NCI-H2227 (cell line): Measurements from ENCODE around the gene FBXL20.

ENCODE experiments used
- DNase-seq: peaks from one replicate; lab custom pipeline; 2025; ENCODE audit not compliant: unreplicated experiment; lab: John Stamatoyannopoulos, UW

Gene FBXL20

GRCh38 chr17:39229274-39229913, 172.0 kb downstream of the FBXL20 start:
- DNase-seq: no peak

- DNase-seq: no peak
Measured at GRCh38 chr17:39227364-39227919, 174.0 kb downstream of the FBXL20 start.

- peak; percentile 95 for DNase-seq
Measured at GRCh38 chr17:39225959-39226683, 175.3 kb downstream of the FBXL20 start.

- DNase-seq: peak; percentile 44
Measured at GRCh38 chr17:39225308-39225958, 176.0 kb downstream of the FBXL20 start, which contains the start of gene STAC2. STAC2 (minus strand) TSS chr17:39225945; CDS start chr17:39225502, 443 bp downstream.

DNA sequence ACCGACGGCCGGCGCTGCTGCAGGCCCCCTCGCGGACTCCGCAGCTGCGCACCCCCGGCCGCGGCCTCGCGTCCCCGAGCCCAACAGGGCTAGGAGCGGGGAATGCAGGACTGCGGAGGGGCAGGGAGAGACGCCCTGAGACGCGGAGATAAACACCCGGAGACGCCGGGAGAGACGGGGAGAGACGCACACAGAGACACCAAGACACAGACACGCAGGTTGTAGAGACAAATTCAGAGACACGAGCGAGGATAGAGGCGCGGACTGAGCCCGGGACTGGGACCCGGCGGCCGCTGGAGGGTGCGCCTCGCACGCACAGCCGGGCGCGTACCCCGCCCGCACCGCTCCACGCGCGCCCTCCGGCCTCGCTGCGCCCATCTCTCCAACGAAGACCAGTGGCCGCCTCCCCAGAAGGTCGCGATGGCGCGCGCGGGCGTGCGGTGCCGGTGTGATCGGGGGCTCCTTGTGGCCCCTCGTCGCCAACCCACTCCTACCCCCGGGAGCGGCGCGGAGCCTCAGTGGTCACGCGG, 176.6 kb downstream of the FBXL20 start:
- DNase-seq: peak; percentile 30

DNA sequence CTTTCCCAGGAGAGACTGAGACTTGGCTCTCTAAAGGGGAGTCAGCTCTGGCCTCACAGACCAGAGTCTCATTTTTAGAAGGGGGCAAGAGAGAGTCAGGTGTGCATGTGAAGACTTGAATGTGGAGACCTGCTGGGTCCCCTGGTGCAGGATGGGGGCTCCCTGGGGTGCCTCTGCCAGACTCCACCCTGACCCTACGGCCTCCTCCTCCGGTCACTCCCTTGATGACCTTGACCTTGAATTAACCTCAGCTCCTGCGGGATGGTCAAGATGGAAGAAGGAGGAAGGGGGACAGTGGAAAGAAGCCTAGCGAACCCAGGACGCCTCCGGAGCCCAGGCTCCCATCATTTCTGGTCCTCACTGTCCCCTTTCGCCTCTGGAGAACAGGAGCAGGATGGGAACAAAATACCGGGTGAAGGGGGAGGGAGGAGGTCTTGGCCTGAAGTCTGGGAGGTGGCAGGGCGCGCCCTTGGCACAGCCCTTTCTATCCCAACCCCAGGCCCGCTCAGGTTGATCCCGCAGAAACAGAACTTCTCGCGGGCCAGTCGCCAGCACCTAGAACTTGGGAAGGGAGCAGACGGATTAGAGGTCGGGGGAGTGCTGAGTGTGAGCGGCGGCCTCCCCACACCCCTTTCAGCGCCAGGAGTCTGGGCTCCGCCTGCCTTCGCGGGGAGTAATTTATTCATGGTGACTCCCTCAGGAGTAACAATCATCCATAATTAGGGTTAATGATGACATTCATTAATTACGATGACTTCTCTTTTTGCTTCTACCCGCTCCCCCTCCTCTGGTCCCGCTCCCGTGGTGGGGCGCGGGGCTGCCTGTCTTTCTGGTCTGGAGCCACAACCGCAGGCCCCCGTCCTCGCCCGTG, 177.3 kb downstream of the FBXL20 start:
- no peak for DNase-seq

DNA sequence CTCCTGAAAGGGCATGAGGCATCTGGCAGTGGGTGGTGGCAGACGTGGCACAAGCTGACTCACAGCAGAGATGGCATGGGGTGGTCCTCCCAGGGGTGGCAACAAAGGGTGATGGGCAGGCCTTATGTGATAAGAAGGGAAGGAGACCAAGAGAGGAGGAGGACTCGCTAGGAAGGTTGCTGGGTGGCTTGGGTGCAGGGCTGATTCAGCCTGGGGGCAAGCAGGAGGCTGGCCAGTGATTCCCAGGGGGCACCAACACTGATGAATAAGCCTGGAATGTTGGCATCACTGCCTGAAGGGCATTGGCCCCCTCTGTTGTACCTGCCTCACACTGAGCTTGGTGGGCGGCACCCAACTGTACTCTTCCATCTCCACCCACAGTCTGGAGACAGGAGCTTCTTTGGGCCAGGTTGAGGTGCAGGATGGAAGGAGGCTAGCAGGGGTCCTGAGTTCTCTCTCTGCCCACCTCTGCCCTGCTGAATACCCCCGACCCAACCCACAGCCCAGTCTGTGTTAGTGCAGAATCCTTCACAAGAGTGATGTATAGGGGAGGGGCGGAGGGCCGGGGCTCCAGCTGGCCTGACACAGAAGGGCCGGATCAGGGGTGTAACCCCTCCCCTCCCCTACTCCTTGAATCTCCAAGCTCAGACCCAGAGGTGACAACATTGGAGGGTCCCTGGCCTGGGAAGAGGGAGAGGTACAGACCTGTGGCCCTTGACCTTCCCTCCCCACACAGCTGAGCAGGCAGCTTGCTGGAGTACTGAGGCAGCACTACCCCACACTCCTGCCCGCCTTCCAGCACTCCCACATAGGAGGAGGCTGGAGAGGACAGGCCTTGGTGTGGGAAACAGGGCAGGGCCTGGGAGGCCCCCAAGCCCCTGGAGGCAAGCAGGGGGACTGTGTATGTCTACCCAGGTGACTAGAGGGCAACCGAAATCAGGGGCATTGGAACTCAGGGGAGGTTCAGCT, 178.3 kb downstream of the FBXL20 start:
- no peak for DNase-seq

DNA sequence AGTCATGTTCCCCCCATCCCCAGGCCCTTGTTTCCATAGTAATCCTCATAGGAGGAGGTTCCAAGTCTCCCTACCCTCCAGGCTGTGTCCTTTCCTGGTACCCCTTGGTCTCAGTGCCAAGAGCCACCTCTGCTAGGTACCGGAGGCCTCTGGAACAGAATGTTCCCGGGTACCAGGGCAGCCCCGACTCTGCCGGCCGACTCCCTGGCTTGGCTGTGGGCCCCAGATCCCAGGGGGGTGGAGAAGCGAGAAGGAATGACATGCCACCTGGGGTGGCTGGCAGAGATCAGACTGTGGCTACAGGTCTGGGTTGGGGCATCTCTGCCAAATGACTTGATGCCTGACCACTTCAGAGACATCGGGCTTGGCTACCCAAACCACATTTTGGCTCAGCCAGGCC, 179.3 kb downstream of the FBXL20 start:
- no peak for DNase-seq

GRCh38 chr17:39221572-39221971, 179.9 kb downstream of the FBXL20 start:
- DNase-seq: no peak

DNA sequence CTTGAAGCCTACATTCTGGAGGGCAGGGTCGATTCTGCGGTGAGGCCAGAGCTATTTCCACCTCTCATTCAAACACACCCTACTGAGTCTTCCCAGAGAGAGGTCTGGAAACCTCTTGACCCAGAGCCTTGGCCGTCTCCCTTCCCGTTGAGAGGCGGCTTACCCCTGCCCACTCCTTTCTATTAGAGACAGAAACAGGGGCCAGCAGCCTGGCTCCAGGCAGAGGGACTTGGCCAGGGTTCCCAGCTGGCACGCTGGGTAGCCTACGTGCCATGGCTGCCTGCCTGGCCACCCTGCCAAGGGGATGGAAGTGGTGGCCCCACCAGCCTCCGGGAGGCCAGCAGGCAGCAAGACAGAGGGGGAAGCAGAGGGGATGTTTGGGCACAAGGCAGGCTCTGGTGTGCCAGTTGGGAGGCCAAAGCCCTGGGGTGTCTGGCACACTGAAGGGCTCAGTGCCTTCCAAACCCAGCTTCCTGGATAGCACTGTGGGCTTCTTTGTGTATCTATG, 181.7 kb downstream of the FBXL20 start:
- DNase-seq: no peak

DNA sequence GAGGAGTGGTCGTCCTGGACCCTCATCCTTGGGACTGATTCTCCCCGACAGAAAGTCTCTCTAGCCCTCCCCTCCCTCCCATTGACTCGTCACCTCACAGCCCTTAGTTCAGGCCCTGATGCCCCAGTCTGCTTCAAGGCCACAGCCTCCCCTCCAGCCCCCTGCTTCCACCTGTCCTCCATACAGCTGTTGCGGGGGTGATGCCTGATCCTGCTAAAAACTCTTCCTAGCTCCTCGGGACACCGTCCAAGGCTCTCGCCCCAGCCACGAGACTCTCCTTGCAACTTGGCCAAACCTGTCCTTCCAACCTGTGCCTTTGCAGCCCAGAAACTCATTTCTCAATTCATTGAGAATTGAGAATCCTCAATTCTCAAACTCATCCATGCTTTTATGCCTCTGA, 182.5 kb downstream of the FBXL20 start:
- DNase-seq: no peak

GRCh38 chr17:39217734-39218369, 183.6 kb downstream of the FBXL20 start:
- DNase-seq: no peak

DNA sequence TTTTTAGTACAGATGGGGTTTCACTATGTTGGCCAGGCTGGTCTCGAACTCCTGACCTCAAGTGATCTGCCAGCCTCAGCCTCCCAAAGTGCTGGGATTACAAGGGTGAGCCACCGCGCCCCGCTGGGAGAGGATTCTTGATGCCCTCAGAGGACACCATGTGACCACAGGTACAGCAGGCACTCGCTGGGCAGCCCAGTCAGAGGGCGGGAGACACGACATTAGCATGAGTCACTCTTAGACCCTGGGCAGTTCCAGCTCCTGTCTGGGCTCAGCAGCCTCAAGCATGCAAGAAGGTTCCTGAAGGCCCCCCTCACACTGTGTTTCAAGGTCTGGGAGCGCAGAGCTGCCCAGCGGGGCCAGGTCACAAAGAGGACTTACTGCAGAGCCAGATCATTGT, 187.6 kb downstream of the FBXL20 start:
- no peak for DNase-seq

DNA sequence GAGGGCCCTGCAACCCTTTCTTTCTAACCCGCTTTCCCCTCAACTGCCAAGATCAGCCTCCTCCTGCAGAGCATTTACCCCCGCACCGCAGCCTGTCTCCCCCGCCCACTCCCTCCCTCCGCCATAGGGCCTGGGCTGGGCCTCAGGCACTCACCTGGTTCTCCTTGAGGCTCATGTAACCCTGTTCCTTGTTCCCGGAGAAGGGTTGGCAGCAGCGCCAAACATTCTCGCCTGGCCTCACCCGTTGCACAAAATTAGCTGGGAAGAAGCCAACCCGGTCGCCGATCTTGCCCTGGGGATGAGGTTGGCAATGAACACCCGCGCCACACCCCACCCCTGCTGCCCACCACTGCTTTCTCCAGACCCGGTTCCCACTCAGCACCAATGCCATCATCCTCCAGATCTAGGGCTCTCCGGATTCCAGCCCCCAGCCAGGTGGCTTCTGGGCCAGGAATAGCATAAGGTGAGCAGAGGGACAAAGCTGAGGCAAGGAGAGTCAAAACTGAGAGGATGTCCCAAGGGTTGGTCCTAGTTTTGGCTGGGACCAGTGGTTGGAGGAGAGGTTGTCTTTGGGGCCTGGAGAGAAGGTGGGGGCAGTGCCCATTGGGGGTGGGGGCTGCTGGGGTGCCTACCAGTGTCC, 188.5 kb downstream of the FBXL20 start:
- DNase-seq: no peak

- DNase-seq: no peak
Measured at GRCh38 chr17:39212195-39212810, 189.1 kb downstream of the FBXL20 start.

- no peak for DNase-seq
Measured at GRCh38 chr17:39210093-39210434, 191.4 kb downstream of the FBXL20 start.

DNA sequence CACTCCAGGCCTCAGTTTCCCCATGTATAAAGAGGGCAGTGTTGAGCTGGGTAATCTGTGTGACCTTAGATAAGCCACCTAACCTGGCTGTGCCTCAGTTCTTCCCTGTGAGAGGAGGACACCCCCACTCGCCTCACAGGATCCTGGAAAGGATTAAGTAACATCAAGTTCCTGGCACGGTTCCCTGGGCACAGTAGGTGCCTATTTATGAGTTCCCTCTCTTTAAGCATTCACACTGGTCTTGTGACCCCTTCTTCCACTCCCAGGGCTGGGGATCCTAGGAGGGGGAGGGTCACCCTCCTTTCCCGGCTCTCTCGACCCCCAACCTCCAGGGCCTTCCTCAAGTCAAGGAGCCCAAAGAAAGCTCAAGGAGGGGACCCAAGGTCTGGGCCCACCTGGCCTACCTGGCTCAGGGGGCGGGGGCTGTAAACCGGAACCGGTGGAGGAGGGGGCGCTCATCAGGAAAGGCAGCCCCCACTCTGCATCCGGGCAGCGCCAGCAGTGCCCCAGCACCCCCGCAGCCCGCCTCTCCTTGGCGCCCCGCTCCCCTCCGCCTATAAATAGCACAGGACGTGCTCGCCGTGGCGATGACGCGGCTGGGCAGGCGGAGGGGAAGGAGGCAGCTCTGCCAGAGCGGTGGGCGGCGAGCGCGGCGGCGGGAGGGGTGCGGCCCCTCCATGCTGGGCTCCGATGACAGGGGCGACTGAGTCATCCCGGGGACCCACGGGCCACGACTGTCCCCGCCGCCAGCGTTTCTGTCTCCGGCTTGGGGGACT, 191.9 kb downstream of the FBXL20 start:
- DNase-seq: peak; percentile 77
